HL-60 (cell line): ENCODE data around the gene GPD1L.

Source experiments
- DNase-seq, 2 experiments: peaks; one replicate each; pipeline ENCODE4 v3.0.0-alpha.2; 2010 to 2020; ENCODE audit warnings: low read depth in 1 of 2, low spot score in 1 of 2
- H3K27ac ChIP-seq: fragments of 250-450 bp; sonication (Bioruptor Pico); replicated peaks from 2 replicates; pipeline ENCODE4 v1.5.1; 2020; ENCODE audit warnings: mild to moderate bottlenecking, moderate library complexity
- H3K27me3 ChIP-seq: fragments of 250-450 bp; sonication (Bioruptor Pico); 2 replicates; pipeline ENCODE4 v1.5.1; 2021; ENCODE audit warnings: mild to moderate bottlenecking, moderate library complexity; ENCODE audit not compliant: insufficient read depth, poor library complexity, severe bottlenecking
- H3K4me3 ChIP-seq: replicated peaks from 2 replicates; pipeline ENCODE4 v1.5.1; 2011; ENCODE audit warnings: mild to moderate bottlenecking, control low read depth, low read length; ENCODE audit not compliant: insufficient read depth
- CTCF ChIP-seq: IDR thresholded peaks from one replicate; pipeline ENCODE4 v1.5.1; 2011; ENCODE audit warnings: low read length, control low read depth, inconsistent platforms; ENCODE audit not compliant: insufficient read depth
- GABPA ChIP-seq: IDR thresholded peaks from 2 replicates; pipeline ENCODE4 v1.6.1; 2012; ENCODE audit warnings: low read depth
- POLR2AphosphoS5 ChIP-seq: IDR thresholded peaks from 2 replicates; pipeline ENCODE4 v1.6.1; 2012; ENCODE audit warnings: low read depth
- REST ChIP-seq: IDR thresholded peaks from 2 replicates; pipeline ENCODE4 v1.6.1; 2012; ENCODE audit warnings: low read depth; ENCODE audit not compliant: insufficient replicate concordance
- SPI1 ChIP-seq: IDR thresholded peaks from 2 replicates; pipeline ENCODE4 v1.6.1; 2012; ENCODE audit warnings: low read depth, mild to moderate bottlenecking, borderline replicate concordance

Gene GPD1L

GRCh38 chr3:32098528-32098927, 7.9 kb upstream of the GPD1L start:
- no peaks in the 10 kb centered on the region for H3K27me3 ChIP-seq

DNA sequence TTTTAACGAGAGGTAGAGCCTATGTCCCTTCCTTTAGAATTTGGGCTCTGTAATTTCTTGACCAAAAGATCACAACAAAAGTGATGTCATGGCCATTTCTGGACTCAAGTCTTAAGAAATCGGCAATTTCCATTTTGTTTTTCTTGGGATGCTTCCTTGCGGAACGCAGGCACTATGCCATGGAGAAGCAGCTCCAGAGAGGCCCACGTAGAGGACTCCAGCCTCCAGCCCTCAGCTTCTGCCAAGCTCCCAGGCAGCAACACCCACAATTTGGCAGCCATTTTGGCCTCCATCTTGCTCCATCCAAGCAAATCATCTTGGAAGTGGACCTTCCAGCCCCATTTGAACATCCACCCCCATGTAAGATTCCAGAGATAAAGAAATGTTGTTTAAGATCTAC, 6.0 kb upstream of the GPD1L start:
- TF ChIP-seq REST (no peak), POLR2AphosphoS5 (no peak), GABPA (no peak), SPI1 (no peak), CTCF (no peak)
- H3K27ac ChIP-seq, result no peak overlapping the region
- H3K27me3 ChIP-seq, result no peaks in the 10 kb centered on the region
- no peak overlapping the region for H3K4me3 ChIP-seq
- no peak for DNase-seq

More at GRCh38 chr3:32098528-32098927, 7.9 kb upstream of the GPD1L start:
- no peak for DNase-seq
- no peak for TF ChIP-seq CTCF
- no peak for TF ChIP-seq POLR2AphosphoS5
- no peak for TF ChIP-seq REST
- no peak for TF ChIP-seq GABPA
- no peak for TF ChIP-seq SPI1
- Histone ChIP-seq H3K27ac (no peak overlapping the region), H3K4me3 (no peak overlapping the region)

DNA sequence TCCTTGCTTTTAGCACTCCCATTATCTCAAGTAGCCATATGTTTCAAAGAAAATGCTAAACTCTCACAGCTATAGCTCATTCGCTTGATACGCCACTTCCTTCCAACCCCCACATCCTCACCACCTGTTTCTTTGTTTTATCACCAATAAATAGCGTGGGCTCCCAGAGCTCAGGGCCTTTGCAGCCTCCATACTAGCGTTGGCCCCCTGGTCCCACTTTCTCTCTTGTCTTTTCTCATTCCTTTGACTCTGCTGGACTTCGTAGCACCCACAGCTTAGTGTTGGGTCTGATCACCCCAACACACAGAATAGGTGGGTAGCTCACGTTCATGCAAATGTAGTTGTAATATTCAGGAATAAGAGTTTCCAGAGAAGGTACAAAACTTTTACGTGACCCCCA, 4.1 kb upstream of the GPD1L start:
- DNase-seq, result no peak
- no peak for TF ChIP-seq SPI1
- TF ChIP-seq GABPA, result no peak
- TF ChIP-seq REST, result no peak
- H3K27me3 ChIP-seq, result no peaks in the 10 kb centered on the region

GRCh38 chr3:32104492-32104891, 1.9 kb upstream of the GPD1L start:
- TF ChIP-seq REST (no peak), POLR2AphosphoS5 (no peak), SPI1 (no peak), CTCF (no peak), GABPA (no peak)
- H3K27ac ChIP-seq, result no peak overlapping the region
- H3K27me3 ChIP-seq, result no peaks in the 10 kb centered on the region
- DNase-seq, result no peak
- H3K4me3 ChIP-seq, result no peak overlapping the region

More for the DNA sequence above, 4.1 kb upstream of the GPD1L start:
- no peak overlapping the region for H3K27ac ChIP-seq
- no peak overlapping the region for H3K4me3 ChIP-seq
